HG02970 (cell line): Measurements from ENCODE around the gene VWA5A.
A peak's percentile ranks its signal among the peaks of the same experiment; 100 is the strongest.

Source experiments
- ATAC-seq: cut with Tn5 transposase; IDR thresholded peaks from one replicate; pipeline ENCODE4 v1.9.1; 2021; ENCODE audit warnings: mild to moderate bottlenecking, moderate library complexity, moderate number of reproducible peaks; ENCODE audit not compliant: unreplicated experiment, low FRiP score

VWA5A gene, protein sequence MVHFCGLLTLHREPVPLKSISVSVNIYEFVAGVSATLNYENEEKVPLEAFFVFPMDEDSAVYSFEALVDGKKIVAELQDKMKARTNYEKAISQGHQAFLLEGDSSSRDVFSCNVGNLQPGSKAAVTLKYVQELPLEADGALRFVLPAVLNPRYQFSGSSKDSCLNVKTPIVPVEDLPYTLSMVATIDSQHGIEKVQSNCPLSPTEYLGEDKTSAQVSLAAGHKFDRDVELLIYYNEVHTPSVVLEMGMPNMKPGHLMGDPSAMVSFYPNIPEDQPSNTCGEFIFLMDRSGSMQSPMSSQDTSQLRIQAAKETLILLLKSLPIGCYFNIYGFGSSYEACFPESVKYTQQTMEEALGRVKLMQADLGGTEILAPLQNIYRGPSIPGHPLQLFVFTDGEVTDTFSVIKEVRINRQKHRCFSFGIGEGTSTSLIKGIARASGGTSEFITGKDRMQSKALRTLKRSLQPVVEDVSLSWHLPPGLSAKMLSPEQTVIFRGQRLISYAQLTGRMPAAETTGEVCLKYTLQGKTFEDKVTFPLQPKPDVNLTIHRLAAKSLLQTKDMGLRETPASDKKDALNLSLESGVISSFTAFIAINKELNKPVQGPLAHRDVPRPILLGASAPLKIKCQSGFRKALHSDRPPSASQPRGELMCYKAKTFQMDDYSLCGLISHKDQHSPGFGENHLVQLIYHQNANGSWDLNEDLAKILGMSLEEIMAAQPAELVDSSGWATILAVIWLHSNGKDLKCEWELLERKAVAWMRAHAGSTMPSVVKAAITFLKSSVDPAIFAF

DNA sequence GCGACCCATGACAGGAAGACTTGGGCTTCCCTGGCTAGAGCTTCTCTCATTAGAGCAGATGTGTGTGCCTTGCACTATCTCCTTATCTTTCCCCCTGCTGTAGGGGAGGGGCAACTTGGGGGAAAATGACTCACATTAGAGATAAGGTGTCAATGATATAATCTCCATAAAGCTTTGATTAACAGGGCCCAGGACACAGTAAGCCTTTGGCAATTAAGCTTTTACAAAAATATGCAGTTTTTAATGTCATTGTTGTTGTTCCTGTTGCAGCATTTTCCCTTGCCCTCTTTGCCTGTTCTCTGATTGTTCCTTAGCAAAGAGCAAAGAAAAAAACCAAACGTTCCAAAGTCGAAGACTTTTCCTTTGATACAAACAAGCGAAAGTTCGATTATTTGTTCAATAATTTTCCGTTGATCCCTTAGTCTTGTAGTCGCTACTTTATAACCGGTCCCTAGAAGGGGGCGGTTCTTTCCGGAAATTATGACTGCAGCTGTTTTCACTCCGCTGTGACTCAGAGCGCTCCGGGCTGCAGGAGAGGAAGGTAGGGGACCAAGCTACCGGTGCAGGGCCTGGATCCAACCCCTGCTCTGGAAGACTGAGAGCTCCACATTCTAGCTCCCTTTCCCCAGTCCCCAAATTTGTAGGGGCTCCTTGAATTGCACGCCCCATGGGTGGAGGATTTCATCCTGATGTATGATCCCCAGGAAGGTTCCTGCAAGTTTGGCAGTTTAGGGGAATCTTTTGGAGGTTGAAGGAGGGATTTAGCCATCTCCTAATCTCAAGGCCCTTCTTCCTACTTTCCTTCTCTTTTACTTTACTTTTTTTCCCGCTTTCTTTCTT lies at the start of gene VWA5A:
Gene VWA5A, plus strand, starts transcription at position 509 of the 840 bp plus-strand sequence. CDS start 2,062 bp downstream, outside the sequence.
- ATAC-seq: peak; percentile 99

GRCh38 chr11:124068601-124069110 lies 46.6 kb upstream of the VWA5A start:
- ATAC-seq: no peak

GRCh38 chr11:124069429-124070401 lies 45.5 kb upstream of the VWA5A start:
- no peak for ATAC-seq

GRCh38 chr11:124070915-124071622 lies 44.2 kb upstream of the VWA5A start:
- ATAC-seq: peak; percentile 73

GRCh38 chr11:124071623-124071948 lies 43.7 kb upstream of the VWA5A start:
- ATAC-seq: no peak

DNA sequence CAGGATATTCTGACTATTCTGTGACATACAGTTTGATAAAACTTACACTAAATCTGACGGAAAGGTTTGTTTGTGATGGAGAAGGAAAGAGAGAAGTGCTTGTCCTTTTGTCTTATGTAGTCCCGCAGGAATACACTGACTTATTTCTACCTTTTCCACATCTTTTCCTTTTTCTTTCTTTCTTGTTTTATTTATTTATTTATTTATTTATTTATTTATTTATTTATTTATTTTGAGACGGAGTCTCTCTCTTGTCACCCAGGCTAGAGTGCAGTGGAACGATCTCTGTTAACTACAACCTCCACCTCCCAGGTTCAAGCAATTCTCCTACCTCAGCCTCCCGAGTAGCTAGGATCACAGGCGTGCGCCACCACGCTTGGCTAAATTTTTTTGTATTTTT lies 43.1 kb upstream of the VWA5A start:
- ATAC-seq: no peak

DNA sequence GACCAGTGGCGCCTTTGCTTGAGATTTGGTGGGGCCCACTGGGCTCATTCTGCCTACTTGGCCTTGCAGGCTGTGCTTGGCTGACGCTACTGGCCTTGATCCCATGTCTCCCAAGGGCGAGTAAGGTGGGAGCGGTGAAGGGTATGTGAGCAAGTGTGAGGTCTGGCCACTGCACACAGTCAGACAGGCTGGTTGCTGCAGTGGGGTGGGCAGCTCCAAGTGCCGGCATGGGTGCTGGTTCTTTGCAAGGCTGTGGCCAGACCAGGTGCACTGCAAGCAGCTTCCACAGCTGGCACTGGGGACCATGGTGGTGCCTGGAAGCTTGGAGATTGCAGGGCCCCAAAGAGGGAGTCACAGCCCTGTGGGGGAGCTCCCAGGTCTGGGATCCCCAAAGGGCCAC lies 40.7 kb upstream of the VWA5A start:
- no peak for ATAC-seq

DNA sequence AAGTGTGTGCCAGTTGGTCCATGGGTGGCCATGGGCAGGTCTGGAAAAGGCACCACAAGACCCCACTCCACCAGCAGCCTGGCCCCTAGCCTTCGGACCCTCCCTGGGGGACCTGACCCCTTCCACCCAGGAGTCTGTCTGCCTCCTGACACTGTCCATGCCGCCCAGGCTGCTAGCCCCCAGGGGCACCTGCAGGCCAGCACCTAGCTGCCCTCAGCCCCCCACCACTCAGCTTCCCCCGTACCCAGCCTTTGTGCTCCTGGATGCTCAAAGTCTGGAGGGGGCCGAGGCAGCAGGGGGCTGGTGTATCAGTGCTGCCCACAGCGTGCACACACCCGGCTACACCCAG lies 39.8 kb upstream of the VWA5A start:
- ATAC-seq: no peak

DNA sequence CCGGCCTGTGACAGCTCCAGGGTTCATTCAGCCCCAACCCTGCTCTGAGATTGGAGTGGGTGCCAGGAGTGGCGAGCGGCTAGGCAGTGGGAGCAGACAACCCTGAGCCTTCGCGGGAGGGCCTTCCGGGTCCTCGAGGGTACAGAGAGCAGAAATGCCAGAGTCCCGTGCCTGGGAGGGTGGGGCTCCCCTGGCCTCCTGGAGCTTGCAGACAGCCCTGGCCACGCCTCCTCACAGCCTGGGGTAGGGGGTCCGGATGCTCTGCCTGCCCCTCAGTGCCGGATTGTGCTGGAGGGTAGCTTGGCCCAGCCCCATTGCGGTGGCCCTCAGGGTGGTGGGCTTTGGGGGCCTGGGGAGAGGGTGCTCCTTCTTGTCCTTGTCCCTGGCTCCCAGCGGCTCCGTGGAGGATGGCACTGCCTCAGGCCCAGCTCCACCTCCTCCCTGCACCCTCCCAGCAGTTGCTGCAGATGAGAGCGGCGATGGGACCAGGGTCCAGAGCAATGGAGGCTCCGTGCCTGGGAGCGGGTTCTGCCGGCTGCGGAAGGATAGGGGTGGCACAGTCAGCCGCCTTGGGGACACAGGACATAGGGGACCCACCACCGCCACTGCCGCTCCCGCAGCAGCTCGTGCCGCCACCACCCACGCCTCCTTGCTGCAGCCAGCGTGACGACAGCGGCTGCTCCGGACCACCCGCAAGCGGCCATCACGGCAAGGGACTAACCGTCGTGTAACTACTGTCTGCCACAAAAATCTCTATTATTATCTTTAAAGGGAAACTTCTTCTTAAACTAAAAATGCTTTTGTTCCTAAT lies 39.2 kb upstream of the VWA5A start:
- ATAC-seq: no peak

DNA sequence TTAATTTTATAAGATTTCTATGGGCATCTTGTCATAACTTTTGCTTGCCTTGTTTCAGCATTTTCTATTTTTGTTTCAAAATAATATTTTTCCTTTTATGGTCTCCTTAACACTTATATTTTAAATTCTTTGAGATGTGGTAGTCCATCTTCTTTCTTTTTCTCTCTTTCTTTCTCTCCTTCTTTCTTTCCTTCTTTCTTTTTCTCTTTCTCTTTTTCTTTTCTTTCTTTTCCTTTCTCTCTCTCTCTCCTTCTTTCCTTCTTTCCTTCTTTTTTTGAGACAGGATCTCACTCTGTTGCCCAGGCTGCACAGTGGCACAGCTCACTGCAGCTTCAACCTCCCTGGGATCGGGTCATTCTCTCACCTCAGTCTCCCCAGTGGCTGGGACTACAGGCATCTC lies 38.0 kb upstream of the VWA5A start:
- ATAC-seq: no peak

DNA sequence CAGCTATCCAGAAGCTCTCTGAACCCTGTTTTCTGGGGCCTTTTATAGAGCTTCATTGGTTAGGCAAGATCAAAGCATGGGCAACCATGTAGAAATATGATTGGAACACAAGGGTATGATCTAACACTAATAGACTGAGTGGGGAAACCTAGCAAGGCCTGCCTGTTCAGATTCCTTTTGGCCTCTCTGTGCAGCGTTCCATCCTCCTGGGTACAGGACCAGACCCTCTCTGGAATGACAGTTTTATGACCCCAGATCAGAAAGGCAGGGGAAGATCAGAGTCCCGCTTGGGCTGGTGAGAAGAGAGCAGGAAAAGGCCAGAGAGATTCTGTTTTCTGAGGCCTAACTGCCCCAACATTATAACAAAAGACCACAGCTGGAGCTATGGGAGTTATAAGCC lies 36.7 kb upstream of the VWA5A start:
- no peak for ATAC-seq

- ATAC-seq: no peak
Measured at GRCh38 chr11:124079631-124080326, 35.5 kb upstream of the VWA5A start.

DNA sequence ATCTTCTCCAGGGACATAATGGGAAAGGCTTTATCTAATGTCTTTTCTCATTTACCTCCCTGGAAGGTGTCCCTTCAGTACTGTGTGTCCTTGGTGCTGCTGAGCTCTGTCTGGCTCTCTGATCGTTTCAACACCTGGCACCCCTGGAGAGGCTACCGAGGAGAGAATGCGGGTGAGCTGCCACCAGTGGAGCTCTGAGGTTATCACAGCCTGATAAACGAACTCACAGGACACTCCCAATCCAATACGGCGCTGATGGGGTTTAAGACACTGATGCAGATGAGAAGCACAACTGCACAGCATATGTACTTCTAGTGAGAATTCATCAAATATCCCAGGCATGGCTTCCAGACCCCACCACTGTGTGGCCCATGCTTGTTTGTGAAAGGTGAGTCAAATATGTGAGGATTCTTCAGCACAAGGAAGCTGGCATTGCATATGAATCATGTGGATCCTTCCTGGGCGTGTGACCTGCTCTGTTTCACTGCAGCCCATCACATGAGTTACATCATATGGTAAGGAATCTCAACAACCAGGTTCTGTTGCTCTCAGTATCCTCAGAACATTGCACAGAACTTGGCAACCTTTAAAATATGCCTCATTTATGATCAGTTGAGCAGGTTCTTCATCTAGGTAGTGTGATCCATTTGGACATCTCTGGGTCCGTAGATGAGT lies 34.8 kb upstream of the VWA5A start:
- no peak for ATAC-seq

GRCh38 chr11:124081483-124081882 lies 33.8 kb upstream of the VWA5A start:
- no peak for ATAC-seq

GRCh38 chr11:124082371-124082770 lies 32.9 kb upstream of the VWA5A start:
- ATAC-seq: no peak

DNA sequence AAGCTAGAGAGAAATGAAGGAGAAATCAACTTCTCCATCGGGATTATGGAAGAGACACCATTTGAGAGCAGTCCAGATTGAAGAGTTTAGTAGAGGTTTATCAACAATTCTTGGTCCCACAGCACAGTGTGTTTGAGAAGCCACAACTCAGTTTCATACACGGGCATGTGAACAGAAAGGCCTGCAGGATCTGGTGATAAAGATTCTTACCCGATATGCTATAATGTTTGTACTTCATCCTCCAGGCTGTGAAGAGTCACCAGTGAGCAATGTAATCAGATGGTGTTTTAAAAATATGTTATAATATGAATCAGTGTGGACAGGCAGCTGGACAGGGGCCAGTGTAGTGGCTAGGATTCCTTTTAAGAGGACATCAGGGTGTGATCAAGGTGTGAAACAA lies 29.7 kb upstream of the VWA5A start:
- no peak for ATAC-seq
